ENCODE data around the gene AGPS.

Gene AGPS

GRCh38 chr2:177397481-177398289 lies 5.1 kb downstream of the AGPS start:
- H3K9me3 ChIP-seq (ENCODE audit: control insufficient read depth, low read length) = no peaks in the 10 kb centered on the region
- peaks cover 10% of the 10 kb centered on the region for H3K4me1 ChIP-seq (ENCODE audit: control insufficient read depth, insufficient read depth, low read length, poor library complexity, severe bottlenecking)
- H3K27me3 ChIP-seq (replicated peaks; ENCODE audit: control insufficient read depth, insufficient read depth, low read length, poor library complexity, severe bottlenecking) = no peaks in the 10 kb centered on the region
- H3K4me3 ChIP-seq (ENCODE audit: insufficient read depth, low read depth, low read length, poor library complexity, severe bottlenecking) = no peak overlapping the region
- no peak for DNase-seq
- no peaks in the 10 kb centered on the region for H3K36me3 ChIP-seq (ENCODE audit: control insufficient read depth, insufficient read depth, low read length)
- no peak overlapping the region for H3K27ac ChIP-seq (ENCODE audit: insufficient read depth, low read length, poor library complexity, severe bottlenecking)

GRCh38 chr2:177398290-177398683 lies 5.7 kb downstream of the AGPS start:
- no peak overlapping the region for H3K27ac ChIP-seq (ENCODE audit: insufficient read depth, low read length, poor library complexity, severe bottlenecking)
- no peaks in the 10 kb centered on the region for H3K36me3 ChIP-seq (ENCODE audit: control insufficient read depth, insufficient read depth, low read length)
- no peaks in the 10 kb centered on the region for H3K27me3 ChIP-seq (replicated peaks; ENCODE audit: control insufficient read depth, insufficient read depth, low read length, poor library complexity, severe bottlenecking)
- H3K4me1 ChIP-seq (ENCODE audit: control insufficient read depth, insufficient read depth, low read length, poor library complexity, severe bottlenecking) = peaks cover 10% of the 10 kb centered on the region
- no peak for DNase-seq
- H3K9me3 ChIP-seq (ENCODE audit: control insufficient read depth, low read length) = no peaks in the 10 kb centered on the region
- no peak overlapping the region for H3K4me3 ChIP-seq (ENCODE audit: insufficient read depth, low read depth, low read length, poor library complexity, severe bottlenecking)

- H3K27ac ChIP-seq (ENCODE audit: insufficient read depth, low read length, poor library complexity, severe bottlenecking) = no peak overlapping the region
- no peak overlapping the region for H3K4me3 ChIP-seq (ENCODE audit: insufficient read depth, low read depth, low read length, poor library complexity, severe bottlenecking)
- no peaks in the 10 kb centered on the region for H3K36me3 ChIP-seq (ENCODE audit: control insufficient read depth, insufficient read depth, low read length)
- peaks cover 7% of the 10 kb centered on the region for H3K4me1 ChIP-seq (ENCODE audit: control insufficient read depth, insufficient read depth, low read length, poor library complexity, severe bottlenecking)
- DNase-seq = no peak
- H3K27me3 ChIP-seq (replicated peaks; ENCODE audit: control insufficient read depth, insufficient read depth, low read length, poor library complexity, severe bottlenecking) = no peaks in the 10 kb centered on the region
- H3K9me3 ChIP-seq (ENCODE audit: control insufficient read depth, low read length) = no peaks in the 10 kb centered on the region
Observed at GRCh38 chr2:177398791-177399190, 6.2 kb downstream of the AGPS start.

GRCh38 chr2:177399376-177399775 lies 6.8 kb downstream of the AGPS start:
- H3K27me3 ChIP-seq (replicated peaks; ENCODE audit: control insufficient read depth, insufficient read depth, low read length, poor library complexity, severe bottlenecking) = no peaks in the 10 kb centered on the region
- no peaks in the 10 kb centered on the region for H3K9me3 ChIP-seq (ENCODE audit: control insufficient read depth, low read length)
- peaks cover 1% of the 10 kb centered on the region for H3K4me1 ChIP-seq (ENCODE audit: control insufficient read depth, insufficient read depth, low read length, poor library complexity, severe bottlenecking)
- no peak overlapping the region for H3K4me3 ChIP-seq (ENCODE audit: insufficient read depth, low read depth, low read length, poor library complexity, severe bottlenecking)
- no peak overlapping the region for H3K27ac ChIP-seq (ENCODE audit: insufficient read depth, low read length, poor library complexity, severe bottlenecking)
- no peaks in the 10 kb centered on the region for H3K36me3 ChIP-seq (ENCODE audit: control insufficient read depth, insufficient read depth, low read length)
- no peak for DNase-seq

DNA sequence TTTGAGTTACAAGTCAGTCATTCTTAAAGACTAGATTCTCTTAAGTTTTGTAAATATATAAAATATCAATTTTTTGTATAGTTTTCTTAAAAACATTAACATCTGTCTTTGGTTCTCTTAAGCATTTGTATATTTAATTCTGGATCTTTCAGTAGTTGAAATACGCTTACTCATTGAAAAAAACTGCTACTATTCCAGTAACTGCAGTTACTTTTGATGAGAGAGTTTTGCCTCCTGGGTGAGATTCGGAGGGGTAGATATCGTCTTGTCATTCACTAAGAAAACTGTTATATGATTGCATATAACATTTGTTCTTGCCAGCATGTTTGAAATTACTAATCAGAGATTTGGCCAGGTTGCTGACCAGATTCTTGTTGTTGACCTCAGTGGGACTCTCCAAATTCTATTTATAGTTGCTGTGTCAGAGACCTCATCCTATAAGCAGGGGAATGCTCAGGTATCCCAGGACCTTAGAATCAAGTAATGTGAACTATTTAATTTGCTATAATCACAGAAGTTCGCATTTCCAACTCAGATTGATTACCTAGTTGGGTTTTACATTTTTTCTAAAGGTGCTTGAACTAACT lies 7.9 kb downstream of the AGPS start:
- no peak overlapping the region for H3K4me3 ChIP-seq (ENCODE audit: insufficient read depth, low read depth, low read length, poor library complexity, severe bottlenecking)
- no peak overlapping the region for H3K27ac ChIP-seq (ENCODE audit: insufficient read depth, low read length, poor library complexity, severe bottlenecking)
- DNase-seq = no peak
- H3K9me3 ChIP-seq (ENCODE audit: control insufficient read depth, low read length) = no peaks in the 10 kb centered on the region
- no peaks in the 10 kb centered on the region for H3K36me3 ChIP-seq (ENCODE audit: control insufficient read depth, insufficient read depth, low read length)
- peaks cover 3% of the 10 kb centered on the region for H3K4me1 ChIP-seq (ENCODE audit: control insufficient read depth, insufficient read depth, low read length, poor library complexity, severe bottlenecking)
- no peaks in the 10 kb centered on the region for H3K27me3 ChIP-seq (replicated peaks; ENCODE audit: control insufficient read depth, insufficient read depth, low read length, poor library complexity, severe bottlenecking)

DNA sequence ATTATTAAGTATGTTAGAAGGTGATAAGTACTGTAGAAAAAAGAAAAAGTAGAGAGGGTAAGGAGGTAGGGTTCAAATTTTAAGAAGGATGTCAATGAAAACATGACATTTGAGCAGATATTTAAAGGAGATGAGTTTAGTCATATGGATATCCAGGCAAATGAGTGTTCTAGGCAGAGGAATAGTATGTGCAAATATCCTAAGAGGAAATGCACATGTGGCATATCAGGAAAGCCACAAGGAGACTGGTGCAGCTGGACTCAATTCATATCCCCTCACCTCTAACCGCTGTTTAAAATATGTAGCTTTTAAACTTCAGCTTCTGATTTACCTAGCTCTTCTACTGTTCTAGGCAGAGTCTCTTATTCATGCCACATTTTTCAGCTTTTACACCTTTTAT lies 9.5 kb downstream of the AGPS start:
- Histone ChIP-seq H3K4me3 (ENCODE audit: insufficient read depth, low read depth, low read length, poor library complexity, severe bottlenecking) (no peak overlapping the region), H3K27ac (ENCODE audit: insufficient read depth, low read length, poor library complexity, severe bottlenecking) (no peak overlapping the region), H3K36me3 (ENCODE audit: control insufficient read depth, insufficient read depth, low read length) (no peaks in the 10 kb centered on the region), H3K27me3 (replicated peaks; ENCODE audit: control insufficient read depth, insufficient read depth, low read length, poor library complexity, severe bottlenecking) (no peaks in the 10 kb centered on the region), H3K4me1 (ENCODE audit: control insufficient read depth, insufficient read depth, low read length, poor library complexity, severe bottlenecking) (peaks cover 3% of the 10 kb centered on the region), H3K9me3 (ENCODE audit: control insufficient read depth, low read length) (no peaks in the 10 kb centered on the region)
- no peak for DNase-seq

DNA sequence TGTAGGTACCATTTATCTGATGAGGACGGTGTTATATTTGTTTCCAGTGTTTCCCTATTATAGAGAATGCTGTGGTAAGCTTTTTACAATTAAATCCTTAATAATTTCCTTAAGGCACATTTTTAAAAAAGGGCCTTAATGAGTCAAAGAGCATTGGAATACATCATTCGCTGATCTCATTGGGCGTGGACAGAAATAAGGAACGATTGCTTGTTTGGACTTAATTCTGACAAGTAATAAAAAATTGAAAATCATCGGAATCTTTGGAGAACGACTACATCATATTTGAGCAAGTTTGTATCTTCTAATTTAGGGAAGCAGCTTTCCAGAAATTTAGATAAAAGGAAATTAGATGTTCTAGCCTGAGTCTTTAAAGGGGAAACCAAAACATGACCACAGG lies 11.3 kb downstream of the AGPS start:
- peaks cover 3% of the 10 kb centered on the region for H3K4me1 ChIP-seq (ENCODE audit: control insufficient read depth, insufficient read depth, low read length, poor library complexity, severe bottlenecking)
- no peak overlapping the region for H3K27ac ChIP-seq (ENCODE audit: insufficient read depth, low read length, poor library complexity, severe bottlenecking)
- H3K36me3 ChIP-seq (ENCODE audit: control insufficient read depth, insufficient read depth, low read length) = no peaks in the 10 kb centered on the region

GRCh38 chr2:177404243-177404642 lies 11.7 kb downstream of the AGPS start:
- H3K36me3 ChIP-seq (ENCODE audit: control insufficient read depth, insufficient read depth, low read length) = no peaks in the 10 kb centered on the region
- no peak overlapping the region for H3K4me3 ChIP-seq (ENCODE audit: insufficient read depth, low read depth, low read length, poor library complexity, severe bottlenecking)
- peaks cover 3% of the 10 kb centered on the region for H3K4me1 ChIP-seq (ENCODE audit: control insufficient read depth, insufficient read depth, low read length, poor library complexity, severe bottlenecking)
- no peak overlapping the region for H3K27ac ChIP-seq (ENCODE audit: insufficient read depth, low read length, poor library complexity, severe bottlenecking)
- no peaks in the 10 kb centered on the region for H3K27me3 ChIP-seq (replicated peaks; ENCODE audit: control insufficient read depth, insufficient read depth, low read length, poor library complexity, severe bottlenecking)
- no peak for DNase-seq
- H3K9me3 ChIP-seq (ENCODE audit: control insufficient read depth, low read length) = no peaks in the 10 kb centered on the region

More for the DNA sequence above, 11.3 kb downstream of the AGPS start:
- H3K4me3 ChIP-seq (ENCODE audit: insufficient read depth, low read depth, low read length, poor library complexity, severe bottlenecking) = no peak overlapping the region
- DNase-seq = no peak
- no peaks in the 10 kb centered on the region for H3K9me3 ChIP-seq (ENCODE audit: control insufficient read depth, low read length)
- H3K27me3 ChIP-seq (replicated peaks; ENCODE audit: control insufficient read depth, insufficient read depth, low read length, poor library complexity, severe bottlenecking) = no peaks in the 10 kb centered on the region

DNA sequence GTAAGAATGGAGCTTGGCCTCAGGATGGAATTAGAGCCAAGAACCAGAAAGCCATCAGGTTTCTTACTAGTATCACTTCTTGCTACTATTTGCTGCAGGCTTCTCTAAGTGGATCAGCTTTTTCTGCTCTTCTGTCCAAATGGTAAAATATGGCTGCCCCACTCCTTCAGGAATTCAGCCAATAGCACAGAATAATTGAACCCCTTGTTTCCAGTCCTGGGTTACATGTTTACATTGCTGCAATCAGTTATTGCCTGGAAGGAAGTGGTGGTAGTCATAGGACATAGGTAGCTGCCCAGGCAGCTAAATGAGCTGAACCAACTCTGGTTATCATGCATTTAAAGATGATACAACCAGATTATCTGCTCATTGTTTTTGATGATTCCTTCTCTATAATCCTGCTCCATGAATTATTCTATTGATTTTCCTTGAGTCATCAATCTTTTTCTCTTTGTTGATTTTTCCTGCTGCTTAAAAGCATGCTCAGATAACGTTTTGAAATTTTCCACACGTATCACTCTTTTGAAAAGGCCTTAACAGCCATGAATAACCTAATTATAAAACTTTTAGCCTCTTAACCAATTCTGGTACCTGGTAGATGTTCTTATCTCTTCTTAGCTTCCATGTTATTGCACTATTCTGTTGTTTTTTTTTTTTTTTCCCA lies 12.6 kb downstream of the AGPS start:
- H3K4me3 ChIP-seq (ENCODE audit: insufficient read depth, low read depth, low read length, poor library complexity, severe bottlenecking) = no peak overlapping the region
- no peaks in the 10 kb centered on the region for H3K27me3 ChIP-seq (replicated peaks; ENCODE audit: control insufficient read depth, insufficient read depth, low read length, poor library complexity, severe bottlenecking)
- no peak overlapping the region for H3K27ac ChIP-seq (ENCODE audit: insufficient read depth, low read length, poor library complexity, severe bottlenecking)
- no peaks in the 10 kb centered on the region for H3K9me3 ChIP-seq (ENCODE audit: control insufficient read depth, low read length)
- H3K36me3 ChIP-seq (ENCODE audit: control insufficient read depth, insufficient read depth, low read length) = no peaks in the 10 kb centered on the region
- peaks cover 3% of the 10 kb centered on the region for H3K4me1 ChIP-seq (ENCODE audit: control insufficient read depth, insufficient read depth, low read length, poor library complexity, severe bottlenecking)
- no peak for DNase-seq

- no peak overlapping the region for H3K4me3 ChIP-seq (ENCODE audit: insufficient read depth, low read depth, low read length, poor library complexity, severe bottlenecking)
Observed at GRCh38 chr2:177406182-177406581, 13.6 kb downstream of the AGPS start.

More at GRCh38 chr2:177406182-177406581, 13.6 kb downstream of the AGPS start:
- no peak overlapping the region for H3K27ac ChIP-seq (ENCODE audit: insufficient read depth, low read length, poor library complexity, severe bottlenecking)
- H3K36me3 ChIP-seq (ENCODE audit: control insufficient read depth, insufficient read depth, low read length) = no peaks in the 10 kb centered on the region
- DNase-seq = no peak
- H3K4me1 ChIP-seq (ENCODE audit: control insufficient read depth, insufficient read depth, low read length, poor library complexity, severe bottlenecking) = peaks cover 3% of the 10 kb centered on the region
- H3K27me3 ChIP-seq (replicated peaks; ENCODE audit: control insufficient read depth, insufficient read depth, low read length, poor library complexity, severe bottlenecking) = no peaks in the 10 kb centered on the region
- no peaks in the 10 kb centered on the region for H3K9me3 ChIP-seq (ENCODE audit: control insufficient read depth, low read length)
